Hepatocyte (in vitro differentiated cells): ENCODE data around the gene DUOXA1. TPM values are rescaled to one million over a fixed set of nuclear protein-coding genes. Genes with fewer than 3 reads are reported as not detected.

ENCODE experiments used
- DNase-seq: peaks from one replicate; pipeline ENCODE4 v3.0.0-alpha.2; 2016; ENCODE audit warnings: low spot score
- H2AFZ ChIP-seq: fragments of 200-600 bp; sonication (generic); 2 replicates; pipeline ENCODE4 v1.6.0; 2016; ENCODE audit warnings: antibody characterized with exemption, mild to moderate bottlenecking
- H3K27ac ChIP-seq: fragments of 200-600 bp; sonication (generic); 2 replicates; pipeline ENCODE4 v1.5.1; 2016; ENCODE audit warnings: mild to moderate bottlenecking
- H3K27me3 ChIP-seq: fragments of 200-600 bp; sonication (generic); 2 replicates; pipeline ENCODE4 v1.6.1; 2016
- H3K36me3 ChIP-seq: fragments of 200-600 bp; sonication (generic); replicated peaks from 2 replicates; pipeline ENCODE4 v1.5.1; 2016; ENCODE audit warnings: low read depth; ENCODE audit not compliant: insufficient read depth
- H3K4me1 ChIP-seq: fragments of 200-600 bp; sonication (generic); 2 replicates; pipeline ENCODE4 v1.5.1; 2016; ENCODE audit warnings: mild to moderate bottlenecking, moderate library complexity; ENCODE audit not compliant: insufficient read depth
- H3K4me2 ChIP-seq: fragments of 200-600 bp; sonication (generic); 2 replicates; pipeline ENCODE4 v1.6.0; 2016
- H3K4me3 ChIP-seq: fragments of 200-600 bp; sonication (generic); 2 replicates; pipeline ENCODE4 v1.5.1; 2016; ENCODE audit warnings: mild to moderate bottlenecking
- H3K79me2 ChIP-seq: fragments of 200-600 bp; sonication (generic); 2 replicates; pipeline ENCODE4 v1.6.0; 2017; ENCODE audit warnings: mild to moderate bottlenecking
- H3K9me2 ChIP-seq: fragments of 200-600 bp; sonication (generic); replicated peaks from 2 replicates; pipeline ENCODE4 v1.6.0; 2017; ENCODE audit warnings: mild to moderate bottlenecking; ENCODE audit not compliant: insufficient read depth
- H3K9me3 ChIP-seq: fragments of 200-600 bp; sonication (generic); 2 replicates; pipeline ENCODE4 v1.5.1; 2016; ENCODE audit warnings: low read depth, mild to moderate bottlenecking
- H4K20me1 ChIP-seq: fragments of 200-600 bp; sonication (generic); 2 replicates; pipeline ENCODE4 v1.6.0; 2016; ENCODE audit warnings: mild to moderate bottlenecking; ENCODE audit not compliant: insufficient read depth, poor library complexity, severe bottlenecking
- CTCF ChIP-seq: fragments of 200-600 bp; sonication (generic); IDR thresholded peaks from 2 replicates; pipeline ENCODE4 v1.5.1; 2016; ENCODE audit warnings: antibody characterized with exemption, mild to moderate bottlenecking; ENCODE audit not compliant: poor library complexity
- EZH2 ChIP-seq: fragments of 200-600 bp; sonication (generic); IDR thresholded peaks from 2 replicates; pipeline ENCODE4 v1.6.1; 2016; ENCODE audit warnings: antibody characterized with exemption, mild to moderate bottlenecking, borderline replicate concordance
- EZH2phosphoT487 ChIP-seq: fragments of 200-600 bp; sonication (generic); IDR thresholded peaks from one replicate; pipeline ENCODE4 v1.6.1; 2018; ENCODE audit warnings: antibody characterized with exemption, mild to moderate bottlenecking, low read depth, moderate library complexity; ENCODE audit not compliant: unreplicated experiment, severe bottlenecking
- WGBS: methylation state at CpG from one replicate; pipeline ENCODE4 v1.1.6; 2016; ENCODE audit warnings: low lambda C conversion rate; ENCODE audit errors: missing lambda C conversion rate; 5-methylcytosine and 5-hydroxymethylcytosine counted together
- polyA plus RNA-seq: library from polyadenylated mRNA; unstranded; fragments of >200 nt; fragmentation: Nextera tagmentation; extraction: Ambion mirVana; gene quantifications from 2 replicates; pipeline ENCODE4 v1.2.1, GENCODE V29; 2016
- total RNA-seq: library from RNA; depleted of rRNA; stranded (reverse); fragments of >200 nt; gene quantifications from 2 replicates; pipeline ENCODE4 v1.2.3, GENCODE V29; 2014

The DUOXA1 gene
- total and polyA plus RNA-seq, 2 experiments from 2014 or later, result 10.9 to 15.2 TPM

GRCh38 chr15:45099549-45100165 is 30.0 kb downstream of the DUOXA1 start:
- Histone ChIP-seq H3K27me3 (no peaks in the 10 kb centered on the region), H4K20me1 (no peaks in the 10 kb centered on the region), H3K4me3 (no peak overlapping the region), H3K9me2 (no peaks in the 10 kb centered on the region), H3K4me2 (no peak overlapping the region), H2AFZ (no peak overlapping the region), H3K79me2 (no peaks in the 10 kb centered on the region), H3K4me1 (no peaks in the 10 kb centered on the region), H3K9me3 (no peaks in the 10 kb centered on the region), H3K27ac (no peak overlapping the region), H3K36me3 (no peaks in the 10 kb centered on the region)
- 93% methylated on average over 22 of the region's 23 CpGs for whole genome bisulfite sequencing
- no peak for DNase-seq
- TF ChIP-seq EZH2phosphoT487 (no peak), CTCF (no peak), EZH2 (no peak)

GRCh38 chr15:45097466-45097865 is 32.2 kb downstream of the DUOXA1 start:
- DNase-seq, result no peak

GRCh38 chr15:45095661-45096060 is 34.0 kb downstream of the DUOXA1 start:
- no peaks in the 10 kb centered on the region for H3K79me2 ChIP-seq
- H3K4me2 ChIP-seq, result no peak overlapping the region
- peaks cover 4% of the 10 kb centered on the region for H3K4me1 ChIP-seq
- H3K27me3 ChIP-seq, result no peaks in the 10 kb centered on the region
- H3K9me3 ChIP-seq, result no peaks in the 10 kb centered on the region
- no peaks in the 10 kb centered on the region for H4K20me1 ChIP-seq
- no peaks in the 10 kb centered on the region for H3K36me3 ChIP-seq
- 92% methylated on average over 11 of the region's 11 CpGs for WGBS
- no peak for TF ChIP-seq EZH2
- TF ChIP-seq EZH2phosphoT487, result no peak
- no peak for TF ChIP-seq CTCF
- H2AFZ ChIP-seq, result no peak overlapping the region
- H3K27ac ChIP-seq, result no peak overlapping the region
- no peak for DNase-seq
- H3K9me2 ChIP-seq, result no peaks in the 10 kb centered on the region
- H3K4me3 ChIP-seq, result no peak overlapping the region

More at GRCh38 chr15:45097466-45097865, 32.2 kb downstream of the DUOXA1 start:
- H3K27ac ChIP-seq, result no peak overlapping the region
- H3K9me3 ChIP-seq, result no peaks in the 10 kb centered on the region
- H4K20me1 ChIP-seq, result no peaks in the 10 kb centered on the region
- H3K4me3 ChIP-seq, result no peak overlapping the region
- H2AFZ ChIP-seq, result no peak overlapping the region
- H3K79me2 ChIP-seq, result no peaks in the 10 kb centered on the region
- no peak overlapping the region for H3K4me2 ChIP-seq
- no peaks in the 10 kb centered on the region for H3K9me2 ChIP-seq
- no peaks in the 10 kb centered on the region for H3K27me3 ChIP-seq
- H3K36me3 ChIP-seq, result no peaks in the 10 kb centered on the region
- TF ChIP-seq CTCF, result no peak
- TF ChIP-seq EZH2phosphoT487, result no peak
- no peak for TF ChIP-seq EZH2
- WGBS, result 98% methylated on average over 7 of the region's 7 CpGs
- no peaks in the 10 kb centered on the region for H3K4me1 ChIP-seq

- Histone ChIP-seq H3K27ac (no peak overlapping the region), H3K9me2 (no peaks in the 10 kb centered on the region), H3K4me3 (no peak overlapping the region), H3K79me2 (no peaks in the 10 kb centered on the region), H3K9me3 (no peaks in the 10 kb centered on the region), H3K4me1 (peaks cover 7% of the 10 kb centered on the region), H3K4me2 (no peak overlapping the region), H2AFZ (no peak overlapping the region), H3K36me3 (no peaks in the 10 kb centered on the region), H3K27me3 (no peaks in the 10 kb centered on the region), H4K20me1 (no peaks in the 10 kb centered on the region)
- DNase-seq, result peak; percentile 56
- TF ChIP-seq EZH2, result no peak
- no peak for TF ChIP-seq CTCF
- no peak for TF ChIP-seq EZH2phosphoT487
- 68% methylated on average over 3 of the region's 9 CpGs for WGBS
Measured at GRCh38 chr15:45094358-45094730, 35.3 kb downstream of the DUOXA1 start.
